Measurements from ENCODE around the gene TNRC6C. TPM values are rescaled to one million over a fixed set of nuclear protein-coding genes. Genes with fewer than 3 reads are reported as not detected.
"Not testable (repeated sequence)": the region's sequence is repeated elsewhere in the genome, so short reads cannot be mapped to it uniquely, and the experiment has no call there.

The TNRC6C gene
- total RNA-seq, 1 experiment from 2014 or later, result not detected

DNA sequence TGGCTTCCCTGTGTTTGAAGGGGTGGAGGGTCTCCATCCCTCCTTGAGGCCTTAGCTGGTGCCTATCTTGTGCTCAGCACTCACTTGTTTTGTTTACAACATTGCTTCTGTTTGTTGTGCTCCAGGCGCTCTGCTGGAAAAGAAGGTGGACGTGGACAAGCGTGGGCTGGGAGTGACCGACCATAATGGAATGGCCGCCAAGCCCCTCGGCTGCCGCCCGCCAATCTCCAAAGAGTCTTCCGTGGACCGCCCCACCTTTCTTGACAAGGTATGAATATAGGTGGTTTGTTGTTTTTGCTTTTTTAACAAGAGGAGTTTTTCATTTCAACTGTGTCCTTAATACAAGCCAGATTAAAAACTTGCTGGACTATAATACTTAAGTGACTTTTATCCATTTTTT is 116.5 kb downstream of the TNRC6C start:
- no peaks in the 10 kb centered on the region for H3K9me3 ChIP-seq (ENCODE audit: low read length)
- no peaks in the 10 kb centered on the region for H4K20me1 ChIP-seq (ENCODE audit: insufficient read depth, low read depth, low read length)
- no peaks in the 10 kb centered on the region for H3K79me2 ChIP-seq (ENCODE audit: low read length)
- H3K4me1 ChIP-seq (ENCODE audit: low read length), result peaks cover 2% of the 10 kb centered on the region; the same call in 1 of the 2 replicates
- no peaks in the 10 kb centered on the region for H3K36me3 ChIP-seq (ENCODE audit: insufficient read depth, low read length)
- no peak overlapping the region for H2AFZ ChIP-seq (ENCODE audit: low read length)
- no peak overlapping the region for H3K4me3 ChIP-seq (ENCODE audit: low read length)
- H3K9me2 ChIP-seq (replicated peaks; ENCODE audit: insufficient read depth, low read length), result no peaks in the 10 kb centered on the region
- H3K4me2 ChIP-seq (ENCODE audit: low read depth, low read length, poor library complexity, severe bottlenecking), result no peak overlapping the region
- no peak overlapping the region for H3K9ac ChIP-seq (ENCODE audit: low read length)
- peak; percentile 27 for DNase-seq
- H3K27ac ChIP-seq (ENCODE audit: low read length), result no peak overlapping the region
- no peaks in the 10 kb centered on the region for H3K27me3 ChIP-seq (ENCODE audit: low read length)

DNA sequence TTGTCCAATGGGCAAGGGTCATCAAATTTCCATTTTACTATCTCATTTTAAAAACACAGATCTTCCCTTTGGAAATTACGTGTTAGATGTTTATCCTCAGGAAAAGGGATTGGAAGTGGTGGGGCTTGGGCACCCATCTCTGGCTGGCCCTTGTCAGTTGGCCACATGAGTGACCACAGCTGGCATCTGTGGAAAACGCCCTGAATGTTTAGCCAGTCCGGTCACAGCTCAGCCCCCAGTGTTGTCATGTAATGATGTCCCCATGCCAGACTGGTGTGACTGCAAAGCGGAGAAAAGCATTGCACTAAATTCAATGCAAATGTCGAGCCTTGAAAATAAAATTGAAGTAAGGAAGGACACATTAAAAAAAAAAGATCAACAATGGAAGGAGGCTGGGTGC is 117.0 kb downstream of the TNRC6C start:
- Histone ChIP-seq H3K4me1 (ENCODE audit: low read length) (no peaks in the 10 kb centered on the region), H3K9me3 (ENCODE audit: low read length) (no peaks in the 10 kb centered on the region)
- no peak for DNase-seq

DNA sequence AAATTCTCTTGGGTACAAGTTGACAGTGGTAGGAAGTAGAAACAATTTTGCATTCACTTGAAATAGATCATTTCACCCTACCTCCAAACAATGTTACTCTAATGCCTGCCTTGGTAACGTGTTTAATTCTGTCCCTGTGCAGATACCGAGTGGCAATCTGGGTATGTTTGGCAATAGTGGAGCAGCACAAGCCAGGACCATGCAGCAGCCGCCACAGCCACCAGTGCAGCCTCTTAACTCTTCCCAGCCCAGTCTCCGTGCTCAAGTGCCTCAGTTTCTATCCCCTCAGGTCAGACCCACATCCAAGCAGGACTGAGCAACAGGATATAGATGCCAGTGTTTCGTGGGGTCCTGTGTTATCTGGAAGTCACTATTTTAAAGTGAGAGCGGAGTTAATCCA is 120.8 kb downstream of the TNRC6C start:
- Histone ChIP-seq H3K27ac (ENCODE audit: low read length) (no peak overlapping the region), H3K27me3 (ENCODE audit: low read length) (no peaks in the 10 kb centered on the region), H4K20me1 (ENCODE audit: insufficient read depth, low read depth, low read length) (no peaks in the 10 kb centered on the region), H3K9me2 (replicated peaks; ENCODE audit: insufficient read depth, low read length) (no peaks in the 10 kb centered on the region), H3K4me1 (ENCODE audit: low read length) (no peaks in the 10 kb centered on the region), H2AFZ (ENCODE audit: low read length) (no peak overlapping the region), H3K79me2 (ENCODE audit: low read length) (no peaks in the 10 kb centered on the region), H3K4me2 (ENCODE audit: low read depth, low read length, poor library complexity, severe bottlenecking) (no peak overlapping the region), H3K36me3 (ENCODE audit: insufficient read depth, low read length) (no peaks in the 10 kb centered on the region), H3K9me3 (ENCODE audit: low read length) (no peaks in the 10 kb centered on the region), H3K4me3 (ENCODE audit: low read length) (no peak overlapping the region), H3K9ac (ENCODE audit: low read length) (no peak overlapping the region)
- no peak for DNase-seq

More for the DNA sequence above, 117.0 kb downstream of the TNRC6C start:
- no peaks in the 10 kb centered on the region for H3K9me2 ChIP-seq (replicated peaks; ENCODE audit: insufficient read depth, low read length)
- no peaks in the 10 kb centered on the region for H3K79me2 ChIP-seq (ENCODE audit: low read length)
- no peaks in the 10 kb centered on the region for H3K36me3 ChIP-seq (ENCODE audit: insufficient read depth, low read length)
- H2AFZ ChIP-seq (ENCODE audit: low read length), result no peak overlapping the region
- H3K4me3 ChIP-seq (ENCODE audit: low read length), result no peak overlapping the region
- no peak overlapping the region for H3K4me2 ChIP-seq (ENCODE audit: low read depth, low read length, poor library complexity, severe bottlenecking)
- H3K27me3 ChIP-seq (ENCODE audit: low read length), result no peaks in the 10 kb centered on the region
- no peak overlapping the region for H3K9ac ChIP-seq (ENCODE audit: low read length)
- H3K27ac ChIP-seq (ENCODE audit: low read length), result no peak overlapping the region
- no peaks in the 10 kb centered on the region for H4K20me1 ChIP-seq (ENCODE audit: insufficient read depth, low read depth, low read length)

- H3K9ac ChIP-seq (ENCODE audit: low read length), result no peak overlapping the region
- no peaks in the 10 kb centered on the region for H3K36me3 ChIP-seq (ENCODE audit: insufficient read depth, low read length)
- no peak overlapping the region for H2AFZ ChIP-seq (ENCODE audit: low read length)
- no peaks in the 10 kb centered on the region for H3K4me1 ChIP-seq (ENCODE audit: low read length)
- H4K20me1 ChIP-seq (ENCODE audit: insufficient read depth, low read depth, low read length), result no peaks in the 10 kb centered on the region
- H3K79me2 ChIP-seq (ENCODE audit: low read length), result no peaks in the 10 kb centered on the region
- H3K4me2 ChIP-seq (ENCODE audit: low read depth, low read length, poor library complexity, severe bottlenecking), result no peak overlapping the region
- no peak overlapping the region for H3K4me3 ChIP-seq (ENCODE audit: low read length)
- no peak overlapping the region for H3K27ac ChIP-seq (ENCODE audit: low read length)
- DNase-seq, result no peak
- H3K27me3 ChIP-seq (ENCODE audit: low read length), result no peaks in the 10 kb centered on the region
- H3K9me3 ChIP-seq (ENCODE audit: low read length), result no peaks in the 10 kb centered on the region
- H3K9me2 ChIP-seq (replicated peaks; ENCODE audit: insufficient read depth, low read length), result no peaks in the 10 kb centered on the region
Observed at GRCh38 chr17:78081551-78081950, 123.0 kb downstream of the TNRC6C start.

- not testable (repeated sequence) for H3K27me3 ChIP-seq (ENCODE audit: low read length); DNase-seq; H4K20me1 ChIP-seq (ENCODE audit: insufficient read depth, low read depth, low read length); H3K4me1 ChIP-seq (ENCODE audit: low read length); H3K79me2 ChIP-seq (ENCODE audit: low read length); H3K9ac ChIP-seq (ENCODE audit: low read length); H3K36me3 ChIP-seq (ENCODE audit: insufficient read depth, low read length); H3K27ac ChIP-seq (ENCODE audit: low read length); H3K4me2 ChIP-seq (ENCODE audit: low read depth, low read length, poor library complexity, severe bottlenecking); H2AFZ ChIP-seq (ENCODE audit: low read length); H3K4me3 ChIP-seq (ENCODE audit: low read length); H3K9me2 ChIP-seq (replicated peaks; ENCODE audit: insufficient read depth, low read length); H3K9me3 ChIP-seq (ENCODE audit: low read length)
Observed at GRCh38 chr17:78082355-78082872, 123.9 kb downstream of the TNRC6C start.

DNA sequence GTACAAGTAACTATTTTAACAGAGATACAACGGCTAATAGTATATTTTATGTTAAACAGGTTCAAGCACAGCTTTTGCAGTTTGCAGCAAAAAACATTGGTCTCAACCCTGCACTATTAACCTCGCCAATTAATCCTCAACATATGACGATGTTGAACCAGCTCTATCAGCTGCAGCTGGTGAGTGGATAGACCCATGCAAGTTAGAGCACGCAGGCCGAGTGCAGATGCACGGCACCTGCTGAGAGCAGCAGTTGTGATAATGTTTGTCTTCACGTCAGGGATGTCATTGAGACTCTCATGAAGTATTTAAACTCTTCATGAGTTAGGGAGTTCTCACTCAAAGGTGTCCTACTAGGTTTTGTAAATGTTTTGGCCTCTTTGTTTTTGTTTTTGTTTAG is 124.5 kb downstream of the TNRC6C start:
- Histone ChIP-seq H2AFZ (ENCODE audit: low read length) (no peak overlapping the region), H3K4me1 (ENCODE audit: low read length) (no peaks in the 10 kb centered on the region), H3K27ac (ENCODE audit: low read length) (no peak overlapping the region), H4K20me1 (ENCODE audit: insufficient read depth, low read depth, low read length) (no peaks in the 10 kb centered on the region), H3K9me2 (replicated peaks; ENCODE audit: insufficient read depth, low read length) (no peaks in the 10 kb centered on the region), H3K9me3 (ENCODE audit: low read length) (no peaks in the 10 kb centered on the region), H3K27me3 (ENCODE audit: low read length) (no peaks in the 10 kb centered on the region), H3K36me3 (ENCODE audit: insufficient read depth, low read length) (no peaks in the 10 kb centered on the region), H3K4me2 (ENCODE audit: low read depth, low read length, poor library complexity, severe bottlenecking) (no peak overlapping the region), H3K9ac (ENCODE audit: low read length) (no peak overlapping the region), H3K4me3 (ENCODE audit: low read length) (no peak overlapping the region), H3K79me2 (ENCODE audit: low read length) (no peaks in the 10 kb centered on the region)
- DNase-seq, result no peak

GRCh38 chr17:78086740-78087139 is 128.2 kb downstream of the TNRC6C start:
- H3K4me1 ChIP-seq (ENCODE audit: low read length), result no peaks in the 10 kb centered on the region
- H3K27me3 ChIP-seq (ENCODE audit: low read length), result no peaks in the 10 kb centered on the region

GRCh38 chr17:78088529-78088928 is 130.0 kb downstream of the TNRC6C start:
- Histone ChIP-seq H3K9me2 (replicated peaks; ENCODE audit: insufficient read depth, low read length) (no peaks in the 10 kb centered on the region), H3K9me3 (ENCODE audit: low read length) (no peaks in the 10 kb centered on the region), H3K4me2 (ENCODE audit: low read depth, low read length, poor library complexity, severe bottlenecking) (no peak overlapping the region), H4K20me1 (ENCODE audit: insufficient read depth, low read depth, low read length) (no peaks in the 10 kb centered on the region), H3K27me3 (ENCODE audit: low read length) (no peaks in the 10 kb centered on the region), H3K27ac (ENCODE audit: low read length) (no peak overlapping the region), H3K4me1 (ENCODE audit: low read length) (no peaks in the 10 kb centered on the region), H3K36me3 (ENCODE audit: insufficient read depth, low read length) (no peaks in the 10 kb centered on the region), H3K4me3 (ENCODE audit: low read length) (no peak overlapping the region), H3K79me2 (ENCODE audit: low read length) (no peaks in the 10 kb centered on the region), H3K9ac (ENCODE audit: low read length) (no peak overlapping the region), H2AFZ (ENCODE audit: low read length) (no peak overlapping the region)
- no peak for DNase-seq

More at GRCh38 chr17:78086740-78087139, 128.2 kb downstream of the TNRC6C start:
- H3K9ac ChIP-seq (ENCODE audit: low read length), result no peak overlapping the region
- no peaks in the 10 kb centered on the region for H3K9me3 ChIP-seq (ENCODE audit: low read length)
- H3K27ac ChIP-seq (ENCODE audit: low read length), result no peak overlapping the region
- no peak overlapping the region for H3K4me2 ChIP-seq (ENCODE audit: low read depth, low read length, poor library complexity, severe bottlenecking)
- DNase-seq, result no peak
- H3K4me3 ChIP-seq (ENCODE audit: low read length), result no peak overlapping the region
- no peaks in the 10 kb centered on the region for H3K9me2 ChIP-seq (replicated peaks; ENCODE audit: insufficient read depth, low read length)
- no peaks in the 10 kb centered on the region for H3K36me3 ChIP-seq (ENCODE audit: insufficient read depth, low read length)
- no peaks in the 10 kb centered on the region for H3K79me2 ChIP-seq (ENCODE audit: low read length)
- H4K20me1 ChIP-seq (ENCODE audit: insufficient read depth, low read depth, low read length), result no peaks in the 10 kb centered on the region
- H2AFZ ChIP-seq (ENCODE audit: low read length), result no peak overlapping the region
